Stimulated activated naive CD8-positive, alpha-beta T cell treated with anti-CD3 and anti-CD28 coated beads, Interleukin-15, Interleukin-2, amounts not matched to agents 100 ng/mL and 50 ng/mL, for 24 hours (primary cell): ENCODE results near the gene NR3C2.

Source experiments
- H3K27ac Mint-ChIP-seq: one replicate; pipeline ENCODE4 v1.8.0; 2021; ENCODE audit warnings: mild to moderate bottlenecking, mixed read lengths
- H3K27me3 Mint-ChIP-seq: one replicate; pipeline ENCODE4 v1.8.0; 2021; ENCODE audit warnings: mixed read lengths
- H3K36me3 Mint-ChIP-seq: one replicate; pipeline ENCODE4 v1.8.0; 2021; ENCODE audit warnings: low read depth, mixed read lengths
- H3K4me1 Mint-ChIP-seq: one replicate; pipeline ENCODE4 v1.8.0; 2021; ENCODE audit warnings: low read depth, mixed read lengths
- H3K4me3 Mint-ChIP-seq: one replicate; pipeline ENCODE4 v1.8.0; 2021; ENCODE audit warnings: mild to moderate bottlenecking, mixed read lengths
- H3K9me3 Mint-ChIP-seq: one replicate; pipeline ENCODE4 v1.8.0; 2021; ENCODE audit warnings: mixed read lengths

Gene NR3C2

DNA sequence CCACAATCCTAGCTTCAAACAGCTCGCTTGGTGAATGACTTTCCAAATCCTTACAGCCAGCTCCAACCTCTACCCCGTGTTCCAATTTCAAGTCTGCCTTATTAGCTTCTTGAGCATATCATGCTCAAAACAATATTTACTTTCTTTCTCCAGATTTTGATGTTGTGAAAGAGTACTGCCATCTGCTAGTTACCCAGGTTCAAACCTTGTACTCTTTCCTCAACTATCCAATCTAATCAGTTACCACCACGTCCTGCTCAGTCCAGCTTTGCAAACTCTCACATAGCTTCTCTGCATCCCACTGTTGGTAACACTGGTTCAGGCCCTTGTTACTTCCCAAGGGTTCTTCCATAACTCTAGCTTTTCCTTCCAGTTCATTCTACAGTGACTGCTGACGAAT, 179.1 kb downstream of the NR3C2 start:
- Mint-ChIP-seq H3K4me1 (no peaks in the 10 kb centered on the region), H3K36me3 (peaks cover 3% of the 10 kb centered on the region), H3K9me3 (no peaks in the 10 kb centered on the region)

DNA sequence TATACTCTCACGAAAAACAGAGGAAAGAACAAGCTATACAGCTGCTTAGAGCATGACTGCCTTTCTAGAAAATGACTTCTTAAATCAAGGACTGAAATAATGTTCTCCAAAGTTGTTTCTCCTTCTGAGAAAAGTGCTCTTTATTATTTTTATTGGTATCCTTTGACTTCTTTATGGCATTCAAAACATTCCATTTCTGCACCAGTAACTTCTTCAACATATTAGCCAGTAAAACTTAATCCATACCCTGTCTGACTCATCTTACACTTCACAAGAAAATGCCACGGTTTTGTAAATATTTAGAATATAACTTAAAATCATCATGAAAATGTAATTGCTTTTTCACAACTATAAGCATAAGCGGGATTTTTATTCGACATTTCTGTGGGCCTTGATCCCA, 180.4 kb downstream of the NR3C2 start:
- Mint-ChIP-seq H3K36me3 (peaks cover 3% of the 10 kb centered on the region), H3K9me3 (no peaks in the 10 kb centered on the region), H3K4me3 (no peak overlapping the region), H3K27me3 (no peaks in the 10 kb centered on the region), H3K27ac (no peak overlapping the region), H3K4me1 (no peaks in the 10 kb centered on the region)

More for the DNA sequence above, 179.1 kb downstream of the NR3C2 start:
- H3K4me3 Mint-ChIP-seq, result no peak overlapping the region
- no peaks in the 10 kb centered on the region for H3K27me3 Mint-ChIP-seq
- H3K27ac Mint-ChIP-seq, result no peak overlapping the region

DNA sequence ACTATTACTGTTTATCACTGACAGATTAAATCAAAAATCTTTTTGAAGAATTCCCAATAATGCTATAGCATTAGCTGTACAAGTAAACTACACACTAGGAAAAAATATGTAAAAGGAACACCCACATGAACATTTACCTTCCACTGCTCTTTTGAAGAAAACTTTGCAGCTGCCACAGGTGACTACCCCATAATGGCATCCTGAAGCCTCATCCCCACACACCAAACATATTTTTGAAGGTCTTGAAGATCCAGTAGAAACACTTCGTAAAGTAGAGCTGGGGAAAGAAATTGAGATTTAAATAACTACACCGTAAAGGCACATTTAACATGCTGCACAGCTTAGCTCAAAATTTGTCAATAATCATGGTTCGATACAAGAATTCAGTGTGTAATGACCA, 182.4 kb downstream of the NR3C2 start:
- Mint-ChIP-seq H3K9me3 (no peaks in the 10 kb centered on the region), H3K4me1 (peaks cover 13% of the 10 kb centered on the region), H3K27me3 (no peaks in the 10 kb centered on the region), H3K36me3 (peaks cover 3% of the 10 kb centered on the region), H3K27ac (no peak overlapping the region), H3K4me3 (no peak overlapping the region)

DNA sequence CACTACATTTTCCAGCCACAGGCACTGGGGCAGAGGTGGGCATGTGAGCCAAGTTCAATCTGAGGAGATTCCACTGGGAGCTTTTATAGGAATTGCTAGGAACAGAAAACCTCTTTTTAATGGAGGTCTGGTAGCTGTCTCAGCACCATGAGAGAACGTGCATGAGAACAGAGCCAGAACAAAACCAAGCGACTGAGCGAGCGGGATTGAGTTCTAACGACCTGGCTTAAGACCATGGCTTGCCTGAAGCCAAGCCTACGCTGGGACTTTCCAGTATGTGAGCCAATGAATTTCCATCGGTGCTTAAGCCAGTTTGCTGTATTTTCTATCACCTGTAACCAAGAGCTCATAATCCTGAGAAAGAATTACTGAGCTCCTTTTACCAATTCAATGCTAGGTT, 183.7 kb downstream of the NR3C2 start:
- Mint-ChIP-seq H3K36me3 (peaks cover 3% of the 10 kb centered on the region), H3K27me3 (no peaks in the 10 kb centered on the region), H3K27ac (no peak overlapping the region), H3K4me3 (no peak overlapping the region), H3K4me1 (peaks cover 20% of the 10 kb centered on the region), H3K9me3 (no peaks in the 10 kb centered on the region)

DNA sequence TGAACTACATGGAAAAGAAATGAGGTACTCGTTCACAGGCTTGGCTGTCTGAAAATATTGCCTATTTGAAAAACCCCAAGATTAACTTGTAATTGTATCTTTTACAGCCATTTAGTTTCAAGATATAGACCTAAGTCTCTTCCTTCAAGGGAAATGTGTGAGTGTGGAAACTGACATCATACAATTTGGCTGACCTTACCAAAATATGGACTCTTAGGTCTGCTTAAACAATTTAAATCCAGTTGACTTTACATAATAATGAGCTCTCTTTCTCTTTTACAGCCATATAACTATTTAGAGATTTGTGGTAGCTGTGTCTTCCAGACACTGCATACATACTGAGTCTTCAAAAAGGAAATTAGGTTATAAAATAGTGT, 186.9 kb downstream of the NR3C2 start:
- Mint-ChIP-seq H3K27ac (peak overlapping the region; percentile 59), H3K27me3 (no peaks in the 10 kb centered on the region), H3K9me3 (peaks cover 5% of the 10 kb centered on the region), H3K36me3 (peaks cover 3% of the 10 kb centered on the region), H3K4me3 (no peak overlapping the region), H3K4me1 (peaks cover 28% of the 10 kb centered on the region)

DNA sequence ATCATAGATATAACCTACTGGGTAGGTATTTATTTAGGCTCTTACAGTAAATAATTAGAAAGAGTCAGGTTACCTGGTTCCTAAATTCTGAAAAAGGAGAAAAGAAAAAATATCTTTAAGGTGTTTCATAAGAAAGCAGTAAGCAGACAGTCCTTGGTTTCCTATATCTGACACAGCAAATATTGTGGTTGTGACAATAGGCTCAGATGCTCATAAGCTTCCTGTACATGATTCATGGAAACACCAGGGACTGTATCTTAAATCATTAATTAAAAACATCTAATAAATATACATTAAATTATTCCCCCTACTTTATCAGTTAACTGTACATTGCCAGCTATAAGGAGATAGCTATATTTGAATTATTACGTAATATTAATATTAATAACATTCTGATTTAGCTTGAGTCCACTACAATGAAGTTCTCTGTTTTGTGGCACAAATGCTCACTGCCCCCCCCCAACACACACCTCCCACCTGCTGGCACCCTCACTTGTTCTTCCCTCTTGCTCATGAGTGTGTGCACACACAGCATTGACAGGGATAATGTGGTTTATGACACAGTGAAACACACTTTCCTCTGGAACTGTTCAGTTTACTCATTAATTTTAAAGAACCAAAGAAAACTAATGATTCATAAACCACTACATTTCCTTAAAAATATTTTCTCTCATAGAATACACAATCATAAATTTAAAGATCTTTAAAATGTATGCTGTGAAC, 187.4 kb downstream of the NR3C2 start:
- Mint-ChIP-seq H3K9me3 (peaks cover 5% of the 10 kb centered on the region), H3K27me3 (no peaks in the 10 kb centered on the region), H3K4me1 (peaks cover 28% of the 10 kb centered on the region), H3K4me3 (no peak overlapping the region), H3K27ac (no peak overlapping the region), H3K36me3 (peaks cover 3% of the 10 kb centered on the region)

DNA sequence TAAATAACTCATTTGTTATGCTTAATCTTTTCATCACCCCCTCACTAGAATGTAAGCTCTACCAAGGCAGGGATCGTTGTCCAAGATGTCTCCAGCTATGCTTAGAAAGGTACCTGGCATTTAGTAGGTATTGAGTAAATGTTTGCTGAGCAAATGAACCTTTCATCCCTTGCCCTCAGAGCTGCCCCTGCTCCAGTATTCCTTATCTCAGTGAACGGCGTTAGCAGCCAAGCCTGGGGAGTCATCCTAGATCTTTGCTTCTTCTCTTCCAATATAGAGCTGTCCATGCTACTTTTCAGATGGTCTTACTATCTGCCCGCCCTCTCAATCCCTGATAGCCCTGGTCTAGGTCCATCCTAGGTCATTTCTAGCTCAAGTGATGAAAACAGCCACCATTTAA, 188.4 kb downstream of the NR3C2 start:
- Mint-ChIP-seq H3K36me3 (peaks cover 3% of the 10 kb centered on the region), H3K27me3 (no peaks in the 10 kb centered on the region), H3K4me1 (peaks cover 28% of the 10 kb centered on the region), H3K27ac (no peak overlapping the region), H3K4me3 (no peak overlapping the region), H3K9me3 (peaks cover 5% of the 10 kb centered on the region)

DNA sequence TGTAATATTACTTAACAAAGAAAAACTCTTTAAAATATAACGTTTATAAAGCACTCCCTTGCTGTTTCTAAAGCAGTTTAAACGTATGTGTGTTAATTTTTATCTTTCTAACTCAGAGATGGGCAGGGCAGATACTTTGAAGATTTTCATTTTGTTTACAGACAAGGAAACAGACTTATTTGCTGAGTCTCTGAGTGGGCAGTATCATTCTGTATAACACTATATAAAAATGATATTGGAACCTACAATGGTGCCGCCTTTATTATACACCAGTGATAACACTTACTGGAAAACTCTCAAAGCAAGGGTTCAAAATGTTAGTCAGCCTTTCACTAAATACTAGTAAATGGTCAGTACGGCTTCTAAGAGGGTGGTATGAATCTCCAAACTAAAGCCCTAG, 193.4 kb downstream of the NR3C2 start:
- Mint-ChIP-seq H3K27me3 (no peaks in the 10 kb centered on the region), H3K27ac (no peak overlapping the region)

DNA sequence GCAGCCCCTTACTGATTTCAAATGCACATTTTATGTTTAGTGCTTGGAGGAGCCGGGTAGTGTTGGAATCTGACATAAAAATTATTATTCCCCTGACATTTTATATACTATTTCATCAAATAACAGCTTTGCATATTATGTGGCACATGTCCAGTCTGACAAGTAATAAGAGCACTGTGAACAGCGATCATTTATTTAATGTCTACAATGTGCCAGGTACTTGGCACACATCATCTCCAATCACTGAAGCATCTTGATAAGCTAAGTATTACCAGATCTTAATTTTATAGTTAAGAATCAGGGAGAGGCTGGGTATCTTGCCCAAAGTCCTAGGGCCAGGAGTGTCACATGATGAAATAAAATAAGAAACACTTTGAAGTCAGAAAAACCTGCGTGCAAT, 197.2 kb downstream of the NR3C2 start:
- H3K4me1 Mint-ChIP-seq, result peaks cover 4% of the 10 kb centered on the region
- H3K27ac Mint-ChIP-seq, result no peak overlapping the region
- H3K9me3 Mint-ChIP-seq, result no peaks in the 10 kb centered on the region
- no peaks in the 10 kb centered on the region for H3K27me3 Mint-ChIP-seq
- no peak overlapping the region for H3K4me3 Mint-ChIP-seq
- H3K36me3 Mint-ChIP-seq, result peaks cover 4% of the 10 kb centered on the region

More for the DNA sequence above, 193.4 kb downstream of the NR3C2 start:
- Mint-ChIP-seq H3K4me1 (peaks cover 9% of the 10 kb centered on the region), H3K4me3 (no peak overlapping the region), H3K9me3 (peaks cover 5% of the 10 kb centered on the region), H3K36me3 (peaks cover 3% of the 10 kb centered on the region)

DNA sequence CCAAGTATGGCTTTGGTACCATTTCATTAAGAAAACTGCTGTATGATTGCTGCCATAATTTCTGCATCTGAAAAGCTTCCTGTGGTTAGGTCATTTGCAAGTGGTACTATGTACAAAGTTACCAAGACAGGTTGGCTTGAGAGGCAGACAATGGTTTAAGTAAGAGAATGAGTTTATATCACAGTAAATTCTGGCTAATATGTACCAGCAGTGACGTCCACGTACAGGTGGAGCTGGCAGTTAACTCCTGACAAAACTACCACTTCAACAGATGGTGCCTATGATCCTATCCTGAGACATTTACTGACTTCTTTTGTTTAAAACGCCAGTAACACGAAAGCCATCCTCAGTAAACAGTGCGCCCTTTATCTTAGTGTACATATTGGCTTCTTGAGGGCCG, 198.4 kb downstream of the NR3C2 start:
- Mint-ChIP-seq H3K36me3 (peaks cover 4% of the 10 kb centered on the region), H3K9me3 (no peaks in the 10 kb centered on the region), H3K4me1 (peaks cover 10% of the 10 kb centered on the region), H3K27me3 (no peaks in the 10 kb centered on the region), H3K4me3 (no peak overlapping the region), H3K27ac (no peak overlapping the region)

DNA sequence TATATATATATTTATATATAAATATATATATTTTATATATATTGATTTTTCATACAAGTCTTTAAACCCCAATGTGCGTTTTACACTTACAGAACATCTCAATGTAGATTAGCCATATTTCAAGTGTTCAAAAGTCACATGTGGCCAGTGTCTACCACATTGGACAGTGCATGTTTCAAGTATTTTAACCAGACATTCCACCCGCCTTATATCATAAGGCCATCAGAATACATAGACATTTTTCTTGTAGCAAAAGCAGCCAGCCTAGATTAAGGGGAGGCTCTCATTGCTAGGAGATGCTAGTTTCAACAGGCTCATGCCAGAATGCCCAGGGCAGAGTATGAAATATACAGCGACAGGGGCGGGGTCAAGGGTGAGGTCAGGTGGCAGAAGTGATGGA, 202.0 kb downstream of the NR3C2 start:
- peaks cover 10% of the 10 kb centered on the region for H3K4me1 Mint-ChIP-seq
- no peaks in the 10 kb centered on the region for H3K27me3 Mint-ChIP-seq
- H3K36me3 Mint-ChIP-seq, result peaks cover 4% of the 10 kb centered on the region
- no peak overlapping the region for H3K27ac Mint-ChIP-seq
- no peak overlapping the region for H3K4me3 Mint-ChIP-seq
- H3K9me3 Mint-ChIP-seq, result no peaks in the 10 kb centered on the region

DNA sequence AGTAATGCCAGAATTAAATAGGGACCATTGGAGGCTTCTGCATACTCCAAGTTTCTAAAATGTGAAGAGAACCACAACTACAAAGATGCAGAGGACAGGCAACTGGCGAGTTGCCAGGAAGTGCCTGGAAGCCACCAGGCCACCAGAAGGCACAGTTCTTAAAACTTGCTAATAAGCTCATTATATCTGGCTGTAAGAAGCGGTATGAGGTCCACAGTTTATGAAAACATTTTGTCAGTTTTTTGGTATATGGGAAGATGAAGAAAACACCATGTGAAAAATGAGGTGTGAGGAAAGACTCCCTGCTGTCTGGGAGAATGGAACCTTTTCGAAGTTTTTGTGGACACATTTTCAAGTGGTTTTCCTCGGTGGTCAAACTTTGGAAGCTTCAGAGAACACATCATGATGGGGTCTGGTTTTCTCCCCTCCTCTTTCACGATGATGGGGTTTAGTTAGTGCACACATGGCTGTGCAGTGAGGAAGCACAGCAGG, 202.7 kb downstream of the NR3C2 start:
- H3K4me1 Mint-ChIP-seq, result peaks cover 10% of the 10 kb centered on the region
- H3K36me3 Mint-ChIP-seq, result peaks cover 4% of the 10 kb centered on the region
- no peaks in the 10 kb centered on the region for H3K9me3 Mint-ChIP-seq
- H3K27me3 Mint-ChIP-seq, result no peaks in the 10 kb centered on the region
- H3K4me3 Mint-ChIP-seq, result no peak overlapping the region
- no peak overlapping the region for H3K27ac Mint-ChIP-seq

DNA sequence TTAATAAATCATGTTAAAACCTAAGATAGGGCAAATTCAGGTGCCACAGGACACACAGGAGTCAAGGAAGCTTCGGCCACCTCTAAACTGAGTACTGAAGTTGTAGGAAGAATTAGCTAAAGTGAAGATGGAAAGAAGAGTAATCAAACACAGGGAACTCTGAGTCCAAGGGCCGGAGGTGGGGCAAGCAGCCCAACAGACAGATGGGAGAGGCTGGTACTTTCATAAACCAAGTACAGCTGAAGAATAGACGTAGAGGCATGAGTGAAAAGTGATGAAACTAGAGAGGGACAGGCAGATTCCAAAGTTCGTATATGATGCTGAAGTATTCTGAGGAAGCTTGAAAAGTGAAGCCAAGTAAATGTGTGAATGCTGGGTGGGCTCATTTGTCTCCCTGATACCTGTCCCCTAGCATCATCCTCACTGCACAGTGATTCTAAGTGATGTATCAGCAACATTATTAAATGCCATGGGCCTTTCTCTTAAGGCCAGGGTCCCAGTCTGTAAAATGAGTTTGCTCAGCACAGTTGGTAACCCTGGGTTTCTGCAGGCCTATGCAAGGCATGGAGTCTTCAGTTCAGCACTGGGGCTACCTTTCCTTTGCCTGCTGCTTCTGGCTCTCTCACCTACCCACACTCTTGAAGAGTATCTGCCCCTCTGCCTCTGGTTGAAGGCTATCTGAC, 203.3 kb downstream of the NR3C2 start:
- Mint-ChIP-seq H3K4me3 (no peak overlapping the region), H3K27ac (no peak overlapping the region), H3K4me1 (peaks cover 10% of the 10 kb centered on the region), H3K9me3 (no peaks in the 10 kb centered on the region), H3K27me3 (no peaks in the 10 kb centered on the region), H3K36me3 (peaks cover 4% of the 10 kb centered on the region)

DNA sequence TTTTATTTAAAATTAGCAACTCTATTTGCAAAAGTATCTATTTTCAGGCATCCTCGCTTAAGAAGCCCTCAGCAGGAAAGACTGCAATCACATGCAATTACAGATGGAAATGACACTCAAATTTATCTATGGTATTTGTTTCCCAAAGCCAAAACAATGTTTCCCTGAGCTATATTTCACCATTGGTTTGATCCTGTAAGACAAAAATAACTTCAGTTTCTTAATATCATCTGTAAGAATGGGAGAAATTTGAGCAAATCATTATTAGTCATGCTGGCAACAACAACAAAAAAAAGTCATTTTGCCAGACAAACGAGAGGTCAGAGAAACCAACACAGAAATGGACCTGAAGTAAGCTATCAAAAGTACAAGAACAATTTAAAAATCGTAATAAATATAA, 204.1 kb downstream of the NR3C2 start:
- H3K4me3 Mint-ChIP-seq, result no peak overlapping the region
- peaks cover 4% of the 10 kb centered on the region for H3K36me3 Mint-ChIP-seq
- H3K27me3 Mint-ChIP-seq, result no peaks in the 10 kb centered on the region
- H3K27ac Mint-ChIP-seq, result no peak overlapping the region
- H3K9me3 Mint-ChIP-seq, result no peaks in the 10 kb centered on the region
- peaks cover 10% of the 10 kb centered on the region for H3K4me1 Mint-ChIP-seq

DNA sequence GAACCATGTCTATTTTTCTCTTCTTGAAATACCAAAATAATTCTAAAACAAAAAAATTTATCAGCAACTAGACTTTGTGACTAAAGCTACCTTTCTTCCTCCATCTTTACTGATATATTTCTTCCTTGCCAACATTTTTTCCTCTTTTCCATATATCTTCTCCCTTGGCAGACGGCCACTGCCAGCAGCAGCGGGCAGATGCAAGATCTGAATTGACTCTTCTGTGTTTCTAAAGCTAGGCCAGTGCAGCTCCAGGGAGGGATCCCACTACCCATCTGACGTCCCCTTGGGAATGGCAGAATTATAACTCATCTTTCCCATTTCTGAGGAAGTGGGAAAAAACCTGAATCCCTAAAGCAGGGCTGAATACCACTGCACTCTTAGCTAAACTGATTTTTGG, 206.4 kb downstream of the NR3C2 start:
- Mint-ChIP-seq H3K4me1 (peaks cover 5% of the 10 kb centered on the region), H3K27ac (no peak overlapping the region), H3K36me3 (no peaks in the 10 kb centered on the region), H3K4me3 (no peak overlapping the region), H3K27me3 (no peaks in the 10 kb centered on the region), H3K9me3 (no peaks in the 10 kb centered on the region)

DNA sequence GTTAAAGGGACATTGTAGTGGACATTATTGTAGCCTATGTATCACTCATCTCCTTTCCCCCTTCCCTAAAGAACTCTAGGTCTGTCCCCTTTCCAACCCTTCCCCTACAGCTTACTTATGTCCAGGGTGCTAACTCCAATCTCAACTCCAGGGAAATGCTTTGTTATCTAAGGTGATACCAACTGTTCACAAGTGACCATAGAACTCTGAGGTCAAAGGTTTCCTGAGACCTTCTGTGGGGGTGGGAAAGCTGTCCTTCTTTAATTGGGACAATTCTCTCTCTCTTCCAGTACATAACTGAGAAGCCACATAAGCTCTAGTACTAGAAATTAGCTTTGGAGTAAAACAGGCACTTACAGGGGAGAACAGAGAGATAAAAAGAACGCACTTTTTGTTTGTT, 212.4 kb downstream of the NR3C2 start:
- no peaks in the 10 kb centered on the region for H3K9me3 Mint-ChIP-seq
- H3K4me1 Mint-ChIP-seq, result no peaks in the 10 kb centered on the region
- no peaks in the 10 kb centered on the region for H3K36me3 Mint-ChIP-seq
- H3K4me3 Mint-ChIP-seq, result no peak overlapping the region
- H3K27ac Mint-ChIP-seq, result no peak overlapping the region
- no peaks in the 10 kb centered on the region for H3K27me3 Mint-ChIP-seq
